ENCODE data around the gene CRTC2. TPM values are rescaled to one million over a fixed set of nuclear protein-coding genes. Genes with fewer than 3 reads are reported as not detected.

Gene CRTC2
- total RNA-seq, 2 donors from 2014 or later, result 22.6 to 92.7 TPM

DNA sequence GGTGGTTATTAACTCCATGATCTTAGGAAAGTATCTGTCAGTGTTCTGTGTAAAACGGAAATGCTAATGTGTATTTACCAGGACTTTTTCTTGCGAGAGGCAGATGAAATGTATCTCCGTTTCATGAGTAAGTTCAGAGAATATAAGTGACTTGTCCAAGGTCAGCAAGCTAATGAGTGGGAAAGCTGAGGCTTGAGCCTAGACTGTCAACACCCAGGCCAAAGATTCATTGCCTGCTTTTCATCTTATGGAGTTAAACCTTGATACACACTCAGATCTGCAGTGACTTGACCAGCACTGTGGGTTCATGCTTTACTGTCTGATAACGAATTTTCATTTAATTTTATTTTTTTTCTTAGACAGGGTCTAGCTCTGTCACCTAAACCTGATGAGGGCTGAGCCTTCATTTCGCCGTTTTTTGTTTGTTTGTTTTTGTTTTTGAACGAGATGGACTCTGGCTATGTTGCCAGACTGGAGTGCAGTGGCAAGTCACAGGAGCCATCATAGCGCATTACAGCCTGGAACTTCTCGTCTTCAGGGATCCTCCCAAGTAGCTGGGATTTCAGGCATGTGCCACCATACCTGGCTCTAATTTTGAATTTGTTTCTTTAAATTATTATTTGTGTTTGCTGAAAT lies 20.0 kb upstream of the CRTC2 start:
- ATAC-seq (ENCODE audit: insufficient number of reproducible peaks, low FRiP score, low read depth) (no peak), DNase-seq (ENCODE audit: low spot score) (no peak)
- TF ChIP-seq, protein P1, sequence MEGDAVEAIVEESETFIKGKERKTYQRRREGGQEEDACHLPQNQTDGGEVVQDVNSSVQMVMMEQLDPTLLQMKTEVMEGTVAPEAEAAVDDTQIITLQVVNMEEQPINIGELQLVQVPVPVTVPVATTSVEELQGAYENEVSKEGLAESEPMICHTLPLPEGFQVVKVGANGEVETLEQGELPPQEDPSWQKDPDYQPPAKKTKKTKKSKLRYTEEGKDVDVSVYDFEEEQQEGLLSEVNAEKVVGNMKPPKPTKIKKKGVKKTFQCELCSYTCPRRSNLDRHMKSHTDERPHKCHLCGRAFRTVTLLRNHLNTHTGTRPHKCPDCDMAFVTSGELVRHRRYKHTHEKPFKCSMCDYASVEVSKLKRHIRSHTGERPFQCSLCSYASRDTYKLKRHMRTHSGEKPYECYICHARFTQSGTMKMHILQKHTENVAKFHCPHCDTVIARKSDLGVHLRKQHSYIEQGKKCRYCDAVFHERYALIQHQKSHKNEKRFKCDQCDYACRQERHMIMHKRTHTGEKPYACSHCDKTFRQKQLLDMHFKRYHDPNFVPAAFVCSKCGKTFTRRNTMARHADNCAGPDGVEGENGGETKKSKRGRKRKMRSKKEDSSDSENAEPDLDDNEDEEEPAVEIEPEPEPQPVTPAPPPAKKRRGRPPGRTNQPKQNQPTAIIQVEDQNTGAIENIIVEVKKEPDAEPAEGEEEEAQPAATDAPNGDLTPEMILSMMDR (IDR thresholded peaks at IDR 0.05), result no peak
- Histone ChIP-seq H3K27me3 (replicated peaks; ENCODE audit: insufficient read depth) (no peaks in the 10 kb centered on the region), H3K4me3 (peak overlapping the region; percentile 85), H3K9me3 (no peaks in the 10 kb centered on the region), H3K36me3 (peaks cover 18% of the 10 kb centered on the region), H3K27ac (peak overlapping the region; percentile 84), H3K4me1 (ENCODE audit: control insufficient read depth in 1 of 2, low read depth in 2 of 2) (peaks cover 8 to 10% of the 10 kb centered on the region in 2 donors)

DNA sequence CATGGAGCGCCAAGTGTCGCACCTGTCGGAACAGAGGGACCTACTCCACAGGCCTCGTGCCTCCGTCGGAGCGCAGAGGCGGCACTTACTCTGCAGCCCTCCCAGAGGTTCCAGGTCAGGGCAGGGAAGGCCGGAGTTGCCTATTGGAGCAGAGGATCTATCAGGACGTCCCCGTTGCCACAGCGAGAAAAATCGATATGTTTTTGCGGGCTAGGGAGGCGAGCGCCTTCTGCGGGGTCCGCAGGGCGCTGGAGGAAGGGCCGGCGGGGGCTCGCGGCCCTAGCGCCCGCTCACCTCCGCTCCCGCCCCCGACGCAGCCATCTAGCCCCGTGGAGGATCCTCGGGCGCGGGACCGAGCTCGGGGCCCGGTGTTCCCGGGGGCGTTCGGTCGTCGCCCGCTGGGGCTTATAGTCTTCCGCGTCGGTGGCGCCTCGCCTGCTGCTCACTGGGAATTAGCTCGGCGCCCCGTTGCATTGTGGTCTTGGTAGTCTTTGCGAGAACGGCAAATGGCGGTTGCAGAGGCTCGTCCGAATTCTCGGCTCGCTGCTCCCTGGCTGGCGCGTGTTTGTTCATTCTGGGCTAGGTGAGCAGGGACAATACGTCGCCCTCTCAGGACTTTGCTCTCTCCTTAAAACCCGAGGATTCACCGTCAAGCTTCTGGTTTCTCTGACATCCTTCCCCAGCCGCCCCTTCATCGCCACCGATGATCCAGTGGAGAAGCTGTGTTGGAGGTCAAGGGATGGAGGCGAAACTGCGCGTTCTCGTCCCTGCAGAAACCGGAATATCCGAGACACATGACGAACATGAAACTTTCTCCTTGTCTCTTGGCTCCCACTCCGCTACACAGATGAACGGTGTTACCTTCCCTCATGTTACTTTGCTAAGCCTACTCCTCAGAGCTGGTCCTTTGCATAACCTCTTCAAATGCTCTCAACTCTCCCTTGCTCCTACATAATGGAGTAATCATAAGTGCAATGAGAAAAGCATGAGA lies 19.1 kb upstream of the CRTC2 start, which contains the start of gene JTB:
JTB (minus strand) TSS at position 425 of the 991 bp plus-strand sequence; CDS start at position 3, 422 bp downstream.
- H3K27ac ChIP-seq, result peak within 1 kb of the TSS; percentile 84
- H3K4me1 ChIP-seq (ENCODE audit: control insufficient read depth in 1 of 2, low read depth in 2 of 2), result peaks cover 8 to 10% of the 10 kb centered on the region in 2 donors
- ATAC-seq (ENCODE audit: insufficient number of reproducible peaks, low FRiP score, low read depth) (peak; percentile 76), DNase-seq (ENCODE audit: low spot score) (peak; percentile 74)
- TF ChIP-seq, protein P1 (IDR thresholded peaks at IDR 0.05), result no peak
- peaks cover 23% of the 10 kb centered on the region for H3K36me3 ChIP-seq
- peak within 1 kb of the TSS; percentile 85 for H3K4me3 ChIP-seq
- H3K9me3 ChIP-seq, result no peaks in the 10 kb centered on the region
- no peaks in the 10 kb centered on the region for H3K27me3 ChIP-seq (replicated peaks; ENCODE audit: insufficient read depth)

DNA sequence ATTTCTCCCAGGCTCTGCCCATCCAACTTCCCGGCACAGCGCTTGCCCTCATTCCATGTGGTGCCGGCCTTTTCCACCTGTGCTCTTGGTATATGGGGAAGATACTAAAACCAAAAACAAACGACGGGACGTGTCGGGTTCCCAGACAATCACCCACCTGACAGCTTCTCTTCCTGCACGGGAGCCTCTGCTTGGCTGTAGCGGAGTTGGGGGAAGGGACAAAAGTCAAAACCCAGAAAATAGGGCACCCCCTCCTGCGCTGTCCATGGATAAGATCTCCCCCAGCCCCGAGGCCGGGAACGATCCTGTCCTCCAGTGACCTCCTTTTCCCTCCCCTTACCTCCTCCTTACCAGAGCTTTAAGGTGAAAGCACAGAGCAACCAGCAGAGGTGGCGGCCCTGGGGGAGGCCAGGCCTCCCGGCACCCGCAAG lies 18.4 kb upstream of the CRTC2 start:
- no peaks in the 10 kb centered on the region for H3K27me3 ChIP-seq (replicated peaks; ENCODE audit: insufficient read depth)
- peaks cover 23% of the 10 kb centered on the region for H3K36me3 ChIP-seq
- ATAC-seq (ENCODE audit: insufficient number of reproducible peaks, low FRiP score, low read depth) (no peak), DNase-seq (ENCODE audit: low spot score) (no peak)
- peak overlapping the region; percentile 85 for H3K4me3 ChIP-seq
- TF ChIP-seq, protein P1 (IDR thresholded peaks at IDR 0.05), result no peak
- no peaks in the 10 kb centered on the region for H3K9me3 ChIP-seq
- H3K27ac ChIP-seq, result peak overlapping the region; percentile 84
- H3K4me1 ChIP-seq (ENCODE audit: control insufficient read depth in 1 of 2, low read depth in 2 of 2), result peaks cover 8 to 10% of the 10 kb centered on the region in 2 donors

DNA sequence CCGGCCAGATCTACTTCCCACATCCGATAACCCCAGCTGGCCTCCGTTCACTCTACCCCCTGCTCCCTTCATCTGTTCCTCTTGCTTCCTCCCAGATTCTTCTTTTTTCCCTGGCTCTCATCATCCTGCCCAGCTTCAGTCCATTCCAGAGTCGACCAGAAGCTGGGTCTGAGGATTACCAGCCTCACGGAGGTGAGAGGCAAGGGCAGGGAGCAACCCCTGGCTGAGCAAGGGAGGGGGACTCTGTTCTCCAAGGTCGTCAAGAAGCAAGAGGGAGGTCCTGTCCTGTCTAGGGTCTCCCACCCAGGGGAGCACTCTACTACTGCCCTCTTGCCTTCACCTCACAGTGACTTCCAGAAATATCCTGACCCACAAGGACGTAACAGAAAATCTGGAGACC lies 15.1 kb upstream of the CRTC2 start:
- Histone ChIP-seq H3K27me3 (replicated peaks; ENCODE audit: insufficient read depth) (no peaks in the 10 kb centered on the region), H3K4me3 (no peak overlapping the region), H3K36me3 (peaks cover 23% of the 10 kb centered on the region), H3K4me1 (ENCODE audit: control insufficient read depth in 1 of 2, low read depth in 2 of 2) (peaks cover 10 to 14% of the 10 kb centered on the region in 2 donors), H3K9me3 (no peaks in the 10 kb centered on the region), H3K27ac (no peak overlapping the region)
- no peak for ATAC-seq (ENCODE audit: insufficient number of reproducible peaks, low FRiP score, low read depth)
- DNase-seq (ENCODE audit: low spot score), result no peak
- TF ChIP-seq, protein P1 (IDR thresholded peaks at IDR 0.05), result no peak

DNA sequence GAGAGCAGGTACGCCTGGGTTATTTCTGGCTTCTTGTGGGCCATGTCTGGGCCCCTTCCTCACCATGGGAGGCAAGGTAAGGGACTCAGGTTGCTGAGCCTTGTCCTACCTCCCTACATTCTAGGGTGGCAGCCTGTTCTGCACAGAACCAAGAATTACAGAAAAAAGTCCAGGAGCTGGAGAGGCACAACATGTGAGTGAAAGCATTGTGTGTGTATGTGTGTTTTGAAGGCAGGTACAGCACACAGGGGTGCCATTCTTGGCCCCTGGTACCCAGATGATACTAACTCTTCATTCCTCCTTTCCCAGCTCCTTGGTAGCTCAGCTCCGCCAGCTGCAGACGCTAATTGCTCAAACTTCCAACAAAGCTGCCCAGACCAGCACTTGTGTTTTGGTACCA lies 14.7 kb upstream of the CRTC2 start:
- Histone ChIP-seq H3K27ac (no peak overlapping the region), H3K9me3 (no peaks in the 10 kb centered on the region), H3K4me3 (no peak overlapping the region), H3K4me1 (ENCODE audit: control insufficient read depth in 1 of 2, low read depth in 2 of 2) (peaks cover 13 to 18% of the 10 kb centered on the region in 2 donors), H3K27me3 (replicated peaks; ENCODE audit: insufficient read depth) (no peaks in the 10 kb centered on the region), H3K36me3 (peaks cover 23% of the 10 kb centered on the region)
- TF ChIP-seq, protein P1 (IDR thresholded peaks at IDR 0.05), result no peak
- DNase-seq (ENCODE audit: low spot score) (no peak), ATAC-seq (ENCODE audit: insufficient number of reproducible peaks, low FRiP score, low read depth) (no peak)

Data from thoracic aorta (tissue), 2 donors.